C4-2B (cell line): ENCODE measurements around the gene PRDX3.

Experiments
- ZFX ChIP-seq: fragments of 450-650 bp; IDR thresholded peaks from 2 replicates; pipeline ENCODE4 v1.6.1; 2017
- TF ChIP-seq, protein P1 (sequence below): fragments of 450-650 bp; conservative IDR thresholded peaks from 2 replicates; pipeline ENCODE4 v1.5.1; 2017; ENCODE audit warnings: mild to moderate bottlenecking

GRCh38 chr10:119217991-119218490 lies 39.4 kb upstream of the PRDX3 start:
- TF ChIP-seq, protein P1, sequence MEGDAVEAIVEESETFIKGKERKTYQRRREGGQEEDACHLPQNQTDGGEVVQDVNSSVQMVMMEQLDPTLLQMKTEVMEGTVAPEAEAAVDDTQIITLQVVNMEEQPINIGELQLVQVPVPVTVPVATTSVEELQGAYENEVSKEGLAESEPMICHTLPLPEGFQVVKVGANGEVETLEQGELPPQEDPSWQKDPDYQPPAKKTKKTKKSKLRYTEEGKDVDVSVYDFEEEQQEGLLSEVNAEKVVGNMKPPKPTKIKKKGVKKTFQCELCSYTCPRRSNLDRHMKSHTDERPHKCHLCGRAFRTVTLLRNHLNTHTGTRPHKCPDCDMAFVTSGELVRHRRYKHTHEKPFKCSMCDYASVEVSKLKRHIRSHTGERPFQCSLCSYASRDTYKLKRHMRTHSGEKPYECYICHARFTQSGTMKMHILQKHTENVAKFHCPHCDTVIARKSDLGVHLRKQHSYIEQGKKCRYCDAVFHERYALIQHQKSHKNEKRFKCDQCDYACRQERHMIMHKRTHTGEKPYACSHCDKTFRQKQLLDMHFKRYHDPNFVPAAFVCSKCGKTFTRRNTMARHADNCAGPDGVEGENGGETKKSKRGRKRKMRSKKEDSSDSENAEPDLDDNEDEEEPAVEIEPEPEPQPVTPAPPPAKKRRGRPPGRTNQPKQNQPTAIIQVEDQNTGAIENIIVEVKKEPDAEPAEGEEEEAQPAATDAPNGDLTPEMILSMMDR, result no peak
- no peak for TF ChIP-seq ZFX
